Vagina (tissue), 2 donors: Measurements from ENCODE around the gene DIO1.

Source experiments
- POLR2A ChIP-seq, 2 donors: fragments of 450-650 bp; IDR thresholded peaks; one replicate each; pipeline ENCODE4 v1.6.1; 2017; ENCODE audit warnings: antibody characterized with exemption in 2 of 2, mild to moderate bottlenecking in 2 of 2, moderate library complexity in 2 of 2
- POLR2AphosphoS5 ChIP-seq, 2 donors: sonication (generic); formaldehyde crosslinking; IDR thresholded peaks; one replicate each; pipeline ENCODE4 v1.9.0; 2017; ENCODE audit warnings: antibody characterized with exemption in 2 of 2, mild to moderate bottlenecking in 2 of 2, low read depth in 1 of 2; ENCODE audit not compliant: insufficient read depth in 1 of 2
- TF ChIP-seq, protein P1 (sequence below), 3 experiments: fragments of 450-650 bp in 2 of 3; fragments of 200-600 bp in 1 of 3; sonication (generic) in 1 of 3; IDR thresholded peaks; one replicate each; pipeline ENCODE4 v1.5.1; 2017 to 2019; ENCODE audit warnings: antibody characterized with exemption in 3 of 3, mild to moderate bottlenecking in 2 of 3, moderate library complexity in 2 of 3

DNA sequence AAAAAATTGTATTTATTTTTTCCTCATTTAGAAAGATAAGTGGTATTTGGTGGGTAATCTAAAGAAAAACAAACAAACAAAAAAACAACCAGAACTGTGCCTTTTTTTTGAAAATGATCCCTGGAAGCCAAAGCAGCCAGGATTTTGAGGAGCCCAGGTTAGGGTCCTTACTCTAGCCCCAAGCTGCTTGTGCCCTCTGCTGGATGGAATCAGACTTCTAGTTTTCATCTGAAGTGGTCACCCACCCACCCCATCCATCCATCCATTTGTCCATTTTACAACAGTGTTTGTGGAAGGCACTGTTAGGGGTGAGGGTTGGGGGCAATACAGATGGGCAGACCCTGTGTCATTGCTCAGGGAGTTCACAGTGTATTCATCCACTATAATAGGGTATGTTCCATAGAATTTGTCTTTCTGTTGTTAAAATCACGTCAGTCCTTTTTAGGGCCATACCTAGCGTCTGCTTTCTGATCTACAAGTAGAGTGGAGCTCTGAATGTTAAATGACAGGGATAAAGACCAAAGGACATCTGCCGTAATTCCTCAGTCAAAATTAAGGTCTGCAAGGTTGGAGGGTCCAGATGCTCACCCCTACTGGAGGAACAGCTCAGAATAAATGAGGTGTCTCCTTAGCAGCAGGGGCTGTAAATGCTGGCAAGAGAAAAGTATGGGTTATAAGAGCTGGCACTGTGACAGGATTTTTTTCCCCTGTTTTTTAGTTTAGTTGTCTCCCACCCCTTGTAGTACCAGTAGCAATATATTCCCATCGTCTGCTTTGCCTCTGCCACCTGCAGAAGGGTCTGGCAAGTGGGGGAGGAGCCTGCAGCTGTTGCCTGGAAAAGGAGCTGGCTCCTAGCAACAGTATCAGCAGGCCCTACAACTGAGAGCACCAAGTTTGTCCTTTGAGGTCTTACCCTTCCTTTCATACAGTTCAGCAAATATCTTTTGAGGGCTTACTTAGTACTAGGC is 55.3 kb downstream of the DIO1 start:
- TF ChIP-seq, protein P1, sequence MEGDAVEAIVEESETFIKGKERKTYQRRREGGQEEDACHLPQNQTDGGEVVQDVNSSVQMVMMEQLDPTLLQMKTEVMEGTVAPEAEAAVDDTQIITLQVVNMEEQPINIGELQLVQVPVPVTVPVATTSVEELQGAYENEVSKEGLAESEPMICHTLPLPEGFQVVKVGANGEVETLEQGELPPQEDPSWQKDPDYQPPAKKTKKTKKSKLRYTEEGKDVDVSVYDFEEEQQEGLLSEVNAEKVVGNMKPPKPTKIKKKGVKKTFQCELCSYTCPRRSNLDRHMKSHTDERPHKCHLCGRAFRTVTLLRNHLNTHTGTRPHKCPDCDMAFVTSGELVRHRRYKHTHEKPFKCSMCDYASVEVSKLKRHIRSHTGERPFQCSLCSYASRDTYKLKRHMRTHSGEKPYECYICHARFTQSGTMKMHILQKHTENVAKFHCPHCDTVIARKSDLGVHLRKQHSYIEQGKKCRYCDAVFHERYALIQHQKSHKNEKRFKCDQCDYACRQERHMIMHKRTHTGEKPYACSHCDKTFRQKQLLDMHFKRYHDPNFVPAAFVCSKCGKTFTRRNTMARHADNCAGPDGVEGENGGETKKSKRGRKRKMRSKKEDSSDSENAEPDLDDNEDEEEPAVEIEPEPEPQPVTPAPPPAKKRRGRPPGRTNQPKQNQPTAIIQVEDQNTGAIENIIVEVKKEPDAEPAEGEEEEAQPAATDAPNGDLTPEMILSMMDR (IDR thresholded peaks at IDR 0.05): peak in 1 of 3 experiments; percentile 11
- TF ChIP-seq POLR2A (IDR thresholded peaks at IDR 0.05) (no peak), POLR2AphosphoS5 (IDR thresholded peaks at IDR 0.05; ENCODE audit: insufficient read depth in 1 of 2, low read depth in 1 of 2) (no peak)
